Ectodermal cell (in vitro differentiated cells): ENCODE results near the gene FBLIM1.

Experiments used
- H3K27ac ChIP-seq: 2 replicates; pipeline ENCODE4 v1.7.0; 2013; ENCODE audit warnings: mild to moderate bottlenecking, low read depth, low read length; ENCODE audit not compliant: insufficient read depth, poor library complexity, severe bottlenecking
- H3K27me3 ChIP-seq: 2 replicates; pipeline ENCODE4 v1.7.0; 2013; ENCODE audit warnings: mild to moderate bottlenecking, low read length; ENCODE audit not compliant: insufficient read depth, control insufficient read depth, poor library complexity, severe bottlenecking
- H3K36me3 ChIP-seq: one replicate; pipeline ENCODE4 v1.7.0; 2013; ENCODE audit warnings: low read length; ENCODE audit not compliant: control insufficient read depth, insufficient read depth
- H3K4me1 ChIP-seq: one replicate; pipeline ENCODE4 v1.7.0; 2013; ENCODE audit warnings: low read length; ENCODE audit not compliant: control insufficient read depth, insufficient read depth
- H3K4me3 ChIP-seq: 2 replicates; pipeline ENCODE4 v1.7.0; 2013; ENCODE audit warnings: low read depth, low read length, control low read depth; ENCODE audit not compliant: insufficient read depth
- H3K9me3 ChIP-seq: 2 replicates; pipeline ENCODE4 v1.7.0; 2013; ENCODE audit warnings: mild to moderate bottlenecking, low read length, moderate library complexity; ENCODE audit not compliant: control insufficient read depth
- WGBS, 2 experiments: methylation state at CpG; one replicate each; pipeline ENCODE4 v1.1.7; 2013; ENCODE audit warnings: missing lambda C conversion rate in 2 of 2; 5-methylcytosine and 5-hydroxymethylcytosine counted together

The FBLIM1 gene

GRCh38 chr1:15730936-15731335, 27.7 kb upstream of the FBLIM1 start:
- Histone ChIP-seq H3K9me3 (no peaks in the 10 kb centered on the region), H3K27ac (no peak overlapping the region), H3K4me1 (peaks cover 10% of the 10 kb centered on the region), H3K27me3 (no peaks in the 10 kb centered on the region), H3K36me3 (peaks cover 33% of the 10 kb centered on the region), H3K4me3 (no peak overlapping the region)
- WGBS, 2 experiments, result 96% methylated on average over 16 of the region's 16 CpGs

- Histone ChIP-seq H3K27ac (no peak overlapping the region), H3K4me1 (peaks cover 16% of the 10 kb centered on the region), H3K36me3 (peaks cover 29% of the 10 kb centered on the region), H3K27me3 (no peaks in the 10 kb centered on the region), H3K9me3 (no peaks in the 10 kb centered on the region), H3K4me3 (no peak overlapping the region)
- 95 to 96% methylated on average over 39 of the region's 39 CpGs for WGBS, 2 experiments
These were observed 26.6 kb upstream of the FBLIM1 start for GRCh38 chr1:15731735-15732685.

GRCh38 chr1:15732686-15733081, 25.9 kb upstream of the FBLIM1 start:
- H3K4me3 ChIP-seq, result no peak overlapping the region
- no peaks in the 10 kb centered on the region for H3K9me3 ChIP-seq
- no peak overlapping the region for H3K27ac ChIP-seq
- H3K4me1 ChIP-seq, result peaks cover 16% of the 10 kb centered on the region
- peaks cover 23% of the 10 kb centered on the region for H3K36me3 ChIP-seq
- no peaks in the 10 kb centered on the region for H3K27me3 ChIP-seq
- 94 to 96% methylated on average over 7 of the region's 7 CpGs for WGBS, 2 experiments

- 94 to 95% methylated on average over 11 of the region's 11 CpGs for WGBS, 2 experiments
- peaks cover 17% of the 10 kb centered on the region for H3K36me3 ChIP-seq
- H3K4me1 ChIP-seq, result peaks cover 16% of the 10 kb centered on the region
These were observed 25.3 kb upstream of the FBLIM1 start for GRCh38 chr1:15733218-15733725.

GRCh38 chr1:15733726-15734226, 24.8 kb upstream of the FBLIM1 start:
- H3K4me3 ChIP-seq, result no peak overlapping the region
- H3K36me3 ChIP-seq, result peaks cover 12% of the 10 kb centered on the region
- peaks cover 16% of the 10 kb centered on the region for H3K4me1 ChIP-seq
- 95% methylated on average over 27 of the region's 27 CpGs for WGBS, 2 experiments
- no peaks in the 10 kb centered on the region for H3K27me3 ChIP-seq
- H3K9me3 ChIP-seq, result no peaks in the 10 kb centered on the region
- no peak overlapping the region for H3K27ac ChIP-seq

More at GRCh38 chr1:15733218-15733725, 25.3 kb upstream of the FBLIM1 start:
- Histone ChIP-seq H3K4me3 (no peak overlapping the region), H3K27ac (no peak overlapping the region), H3K9me3 (no peaks in the 10 kb centered on the region), H3K27me3 (no peaks in the 10 kb centered on the region)

- WGBS, 2 experiments, result 91 to 94% methylated on average over 13 of the region's 13 CpGs
- Histone ChIP-seq H3K27ac (no peak overlapping the region), H3K27me3 (no peaks in the 10 kb centered on the region), H3K4me1 (peaks cover 16% of the 10 kb centered on the region), H3K4me3 (no peak overlapping the region), H3K36me3 (peaks cover 11% of the 10 kb centered on the region), H3K9me3 (no peaks in the 10 kb centered on the region)
These were observed 24.3 kb upstream of the FBLIM1 start for GRCh38 chr1:15734296-15734695.

- no peaks in the 10 kb centered on the region for H3K9me3 ChIP-seq
- 89% methylated on average over 17 of the region's 17 CpGs for WGBS, 2 experiments
- H3K4me3 ChIP-seq, result no peak overlapping the region
- H3K27me3 ChIP-seq, result no peaks in the 10 kb centered on the region
- peaks cover 11% of the 10 kb centered on the region for H3K36me3 ChIP-seq
- H3K4me1 ChIP-seq, result peaks cover 16% of the 10 kb centered on the region
- H3K27ac ChIP-seq, result no peak overlapping the region
These were observed 23.7 kb upstream of the FBLIM1 start for GRCh38 chr1:15734901-15735300.

GRCh38 chr1:15735304-15736037, 23.1 kb upstream of the FBLIM1 start:
- Histone ChIP-seq H3K27me3 (no peaks in the 10 kb centered on the region), H3K4me1 (peaks cover 16% of the 10 kb centered on the region), H3K27ac (no peak overlapping the region), H3K36me3 (peaks cover 11% of the 10 kb centered on the region), H3K9me3 (no peaks in the 10 kb centered on the region), H3K4me3 (no peak overlapping the region)
- 89% methylated on average over 12 of the region's 12 CpGs for WGBS, 2 experiments

- Histone ChIP-seq H3K36me3 (peaks cover 7% of the 10 kb centered on the region), H3K27ac (no peak within 1 kb of the TSS), H3K27me3 (no peaks in the 10 kb centered on the region), H3K9me3 (no peaks in the 10 kb centered on the region), H3K4me1 (peaks cover 16% of the 10 kb centered on the region), H3K4me3 (no peak within 1 kb of the TSS)
- WGBS, 2 experiments, result 87% methylated on average over 35 of the region's 35 CpGs
These were observed 22.3 kb upstream of the FBLIM1 start, which contains the start of gene SLC25A34 for GRCh38 chr1:15736038-15736891. Gene SLC25A34, plus strand, starts transcription at chr1:15736258. Its CDS starts 228 bp downstream, at chr1:15736486.
